ENCODE data around the gene DAZAP2.

- no peak for TF ChIP-seq CTCF (IDR thresholded peaks at IDR 0.05; ENCODE audit: poor library complexity, severe bottlenecking)
- TF ChIP-seq POLR2AphosphoS5 (IDR thresholded peaks at IDR 0.05) = no peak
- TF ChIP-seq MXI1 (conservative IDR thresholded peaks at IDR 0.05; ENCODE audit: poor library complexity, severe bottlenecking) = no peak
- no peak for TF ChIP-seq EP300 (conservative IDR thresholded peaks at IDR 0.05; ENCODE audit: poor library complexity, severe bottlenecking)
- no peak for TF ChIP-seq RAD21 (conservative IDR thresholded peaks at IDR 0.05)
- TF ChIP-seq TAF1 (IDR thresholded peaks at IDR 0.05; ENCODE audit: low read depth) = no peak
- no peak for TF ChIP-seq EZH2 (IDR thresholded peaks at IDR 0.05; ENCODE audit: borderline replicate concordance, insufficient read depth, low read length, poor library complexity, severe bottlenecking)
Observed at GRCh38 chr12:51263341-51263740, 24.7 kb downstream of the DAZAP2 start.

Data from neural cell (in vitro differentiated cells).